Naive B cell (primary cell): ENCODE measurements around the gene D2HGDH. TPM values are rescaled to one million over a fixed set of nuclear protein-coding genes. Genes with fewer than 3 reads are reported as not detected.
"Not testable (repeated sequence)": the region's sequence is repeated elsewhere in the genome, so short reads cannot be mapped to it uniquely, and the experiment has no call there.

ENCODE experiments used
- ATAC-seq, 2 donors: fragments of 150-1000 bp; cut with Tn5 transposase; 2 replicates each; pipeline ENCODE4 v1.10.0; 2021; ENCODE audit warnings: low read depth in 2 of 2, mild to moderate bottlenecking in 2 of 2, moderate library complexity in 2 of 2
- DNase-seq: peaks from one replicate; pipeline ENCODE4 v3.0.0; 2022
- H3K27ac Mint-ChIP-seq, 6 donors: one replicate each; pipeline ENCODE4 v1.8.0; 2020 to 2022; ENCODE audit warnings: mild to moderate bottlenecking in 6 of 6, mixed read lengths in 6 of 6, moderate library complexity in 5 of 6, inconsistent platforms in 2 of 6
- H3K27me3 Mint-ChIP-seq, 3 donors: one replicate each; pipeline ENCODE4 v1.8.0; 2021 to 2022; ENCODE audit warnings: mixed read lengths in 3 of 3, mild to moderate bottlenecking in 1 of 3
- H3K36me3 Mint-ChIP-seq, 2 donors: one replicate each; pipeline ENCODE4 v1.8.0; 2020 to 2022; ENCODE audit warnings: mixed read lengths in 2 of 2, inconsistent platforms in 1 of 2, mild to moderate bottlenecking in 1 of 2
- H3K4me1 Mint-ChIP-seq, 3 donors: one replicate each; pipeline ENCODE4 v1.8.0; 2020 to 2022; ENCODE audit warnings: mixed read lengths in 3 of 3, inconsistent platforms in 1 of 3, mild to moderate bottlenecking in 1 of 3, moderate library complexity in 1 of 3
- H3K4me3 Mint-ChIP-seq, 8 donors: one replicate each; pipeline ENCODE4 v1.8.0; 2020 to 2022; ENCODE audit warnings: mild to moderate bottlenecking in 8 of 8, mixed read lengths in 8 of 8, moderate library complexity in 8 of 8, inconsistent platforms in 2 of 8
- H3K9me3 Mint-ChIP-seq, 7 donors: one replicate each; pipeline ENCODE4 v1.8.0; 2020 to 2022; ENCODE audit warnings: mixed read lengths in 7 of 7, mild to moderate bottlenecking in 5 of 7, inconsistent platforms in 2 of 7, moderate library complexity in 1 of 7
- polyA plus RNA-seq, 6 donors: library from polyadenylated mRNA; unstranded; fragments of 300-500 nt; fragmentation: Illumina TruSeq; gene quantifications; one replicate each; pipeline ENCODE4 v1.2.3, GENCODE V29; 2021; ENCODE audit warnings: low read depth in 6 of 6

D2HGDH gene
- polyA plus RNA-seq, 6 donors from 2014 or later: 1.1 to 7.2 (median 2.4) TPM

- ATAC-seq (no peak), DNase-seq (no peak)
- Mint-ChIP-seq H3K4me3 (peak overlapping the region in 1 of 8 donors; percentile 29), H3K27ac (peak overlapping the region in 1 of 6 donors; percentile 45), H3K36me3 (no peaks in the 10 kb centered on the region), H3K9me3 (no peaks in the 10 kb centered on the region), H3K27me3 (peaks cover 3 to 24% (median 5%) of the 10 kb centered on the region in 3 donors), H3K4me1 (peaks cover 0 to 4% (median 2%) of the 10 kb centered on the region in 3 donors)
These were observed 63.7 kb downstream of the D2HGDH start for GRCh38 chr2:241798081-241798630.

GRCh38 chr2:241798631-241799521, 64.4 kb downstream of the D2HGDH start:
- no peak overlapping the region for H3K4me3 Mint-ChIP-seq
- H3K36me3 Mint-ChIP-seq: no peaks in the 10 kb centered on the region
- H3K9me3 Mint-ChIP-seq: no peaks in the 10 kb centered on the region
- ATAC-seq: no peak
- H3K27me3 Mint-ChIP-seq: peaks cover 0 to 23% (median 8%) of the 10 kb centered on the region in 3 donors
- peaks cover 0 to 6% (median 4%) of the 10 kb centered on the region in 3 donors for H3K4me1 Mint-ChIP-seq
- no peak overlapping the region for H3K27ac Mint-ChIP-seq
- DNase-seq: no peak

- no peaks in the 10 kb centered on the region for H3K36me3 Mint-ChIP-seq
- no peak overlapping the region for H3K4me3 Mint-ChIP-seq
- ATAC-seq (no peak), DNase-seq (no peak)
- no peaks in the 10 kb centered on the region for H3K9me3 Mint-ChIP-seq
- H3K27ac Mint-ChIP-seq: no peak overlapping the region
- peaks cover 1 to 7% (median 4%) of the 10 kb centered on the region in 3 donors for H3K4me1 Mint-ChIP-seq
- H3K27me3 Mint-ChIP-seq: peaks cover 0 to 26% (median 8%) of the 10 kb centered on the region in 3 donors
These were observed 65.2 kb downstream of the D2HGDH start for GRCh38 chr2:241799522-241800197.

- H3K9me3 Mint-ChIP-seq, H3K36me3 Mint-ChIP-seq, H3K27ac Mint-ChIP-seq, DNase-seq, ATAC-seq, H3K4me3 Mint-ChIP-seq: not testable (repeated sequence)
- Mint-ChIP-seq H3K4me1 (peaks cover 4 to 10% (median 4%) of the 10 kb centered on the region in 3 donors), H3K27me3 (peaks cover 0 to 29% (median 8%) of the 10 kb centered on the region in 3 donors)
These were observed 65.9 kb downstream of the D2HGDH start for GRCh38 chr2:241800198-241800903.

- Mint-ChIP-seq H3K4me3 (peak overlapping the region in 1 of 8 donors; percentile 15), H3K9me3 (no peaks in the 10 kb centered on the region), H3K27ac (no peak overlapping the region), H3K27me3 (peaks cover 0 to 29% (median 8%) of the 10 kb centered on the region in 3 donors), H3K4me1 (peaks cover 4 to 10% (median 4%) of the 10 kb centered on the region in 3 donors), H3K36me3 (no peaks in the 10 kb centered on the region)
- ATAC-seq (no peak), DNase-seq (no peak)
These were observed 67.4 kb downstream of the D2HGDH start for GRCh38 chr2:241801611-241802420.

- no peak for ATAC-seq
- H3K27ac Mint-ChIP-seq: no peak overlapping the region
These were observed 68.2 kb downstream of the D2HGDH start for GRCh38 chr2:241802421-241803318.

GRCh38 chr2:241803387-241804325, 69.2 kb downstream of the D2HGDH start:
- Mint-ChIP-seq H3K27ac (peak overlapping the region in 1 of 6 donors; percentile 84), H3K9me3 (no peaks in the 10 kb centered on the region), H3K4me3 (peak overlapping the region; percentile 1 to 87 (median 66)), H3K36me3 (no peaks in the 10 kb centered on the region), H3K4me1 (peaks cover 4 to 10% (median 4%) of the 10 kb centered on the region in 3 donors), H3K27me3 (peaks cover 6 to 28% (median 8%) of the 10 kb centered on the region in 3 donors)
- peak; percentile 60 to 68 for ATAC-seq
- peak; percentile 25 for DNase-seq

More at GRCh38 chr2:241802421-241803318, 68.2 kb downstream of the D2HGDH start:
- peaks cover 0 to 28% (median 8%) of the 10 kb centered on the region in 3 donors for H3K27me3 Mint-ChIP-seq
- H3K36me3 Mint-ChIP-seq: no peaks in the 10 kb centered on the region
- H3K4me3 Mint-ChIP-seq: peak overlapping the region in 2 of 8 donors; percentile 1 to 52
- no peak for DNase-seq
- no peaks in the 10 kb centered on the region for H3K9me3 Mint-ChIP-seq
- H3K4me1 Mint-ChIP-seq: peaks cover 4 to 10% (median 4%) of the 10 kb centered on the region in 3 donors

GRCh38 chr2:241804326-241805229, 70.1 kb downstream of the D2HGDH start:
- Mint-ChIP-seq H3K4me3 (peak overlapping the region in 7 of 8 donors; percentile 47 to 77 (median 61)), H3K36me3 (no peaks in the 10 kb centered on the region), H3K27me3 (peaks cover 8 to 37% (median 12%) of the 10 kb centered on the region in 3 donors), H3K9me3 (peaks cover 0 to 2% (median 0%) of the 10 kb centered on the region in 7 donors), H3K4me1 (peaks cover 4 to 10% (median 4%) of the 10 kb centered on the region in 3 donors), H3K27ac (peak overlapping the region in 1 of 6 donors; percentile 28)
- ATAC-seq (peak; percentile 33 to 55), DNase-seq (peak; percentile 19)

- not testable (repeated sequence) for DNase-seq, H3K36me3 Mint-ChIP-seq, ATAC-seq, H3K9me3 Mint-ChIP-seq, H3K4me3 Mint-ChIP-seq, H3K27ac Mint-ChIP-seq
- peaks cover 8 to 36% (median 12%) of the 10 kb centered on the region in 3 donors for H3K27me3 Mint-ChIP-seq
- peaks cover 4 to 10% (median 4%) of the 10 kb centered on the region in 3 donors for H3K4me1 Mint-ChIP-seq
These were observed 71.8 kb downstream of the D2HGDH start for GRCh38 chr2:241806217-241806616.
